ENCODE results near the gene ST7L. TPM values are rescaled to one million over a fixed set of nuclear protein-coding genes. Genes with fewer than 3 reads are reported as not detected.

Gene ST7L
- total RNA-seq, 6 donors from 2014 or later = 14.4 to 33.9 (median 16.1) TPM

- no peaks in the 10 kb centered on the region for H3K9me3 ChIP-seq
- peaks cover 0 to 26% (median 2%) of the 10 kb centered on the region in 4 donors for H3K27me3 ChIP-seq
- 93 to 95% methylated on average over 8 of the region's 8 CpGs for WGBS, 2 donors
- peaks cover 17 to 36% (median 27%) of the 10 kb centered on the region in 4 donors for H3K4me1 ChIP-seq
- ATAC-seq (ENCODE audit: low FRiP score in 2 of 2) = no peak
- H3K27ac ChIP-seq = no peak overlapping the region
- H3K36me3 ChIP-seq = no peaks in the 10 kb centered on the region
- TF ChIP-seq POLR2AphosphoS5 (IDR thresholded peaks at IDR 0.05) (no peak), EP300 (IDR thresholded peaks at IDR 0.05) (no peak), CTCF (IDR thresholded peaks at IDR 0.05) (no peak), POLR2A (IDR thresholded peaks at IDR 0.05) (no peak)
- no peak for DNase-seq
- H3K4me3 ChIP-seq = no peak overlapping the region
These were observed 112.2 kb downstream of the ST7L start for GRCh38 chr1:112506731-112507130.

- no peak overlapping the region for H3K4me3 ChIP-seq
- H3K27me3 ChIP-seq = peaks cover 0 to 26% (median 2%) of the 10 kb centered on the region in 4 donors
- ATAC-seq (ENCODE audit: low FRiP score in 2 of 2) (no peak), DNase-seq (no peak)
- no peak overlapping the region for H3K27ac ChIP-seq
- H3K4me1 ChIP-seq = peaks cover 21 to 37% (median 30%) of the 10 kb centered on the region in 4 donors
- H3K9me3 ChIP-seq = no peaks in the 10 kb centered on the region
- H3K36me3 ChIP-seq = no peaks in the 10 kb centered on the region
- TF ChIP-seq POLR2AphosphoS5 (IDR thresholded peaks at IDR 0.05) = no peak
- TF ChIP-seq CTCF (IDR thresholded peaks at IDR 0.05) = no peak
- no peak for TF ChIP-seq EP300 (IDR thresholded peaks at IDR 0.05)
- TF ChIP-seq POLR2A (IDR thresholded peaks at IDR 0.05) = no peak
- WGBS, 2 donors = 70 to 89% methylated on average over 2 of the region's 2 CpGs
These were observed 112.6 kb downstream of the ST7L start for GRCh38 chr1:112506306-112506705.

GRCh38 chr1:112505878-112506277, 113.1 kb downstream of the ST7L start:
- Histone ChIP-seq H3K36me3 (no peaks in the 10 kb centered on the region), H3K9me3 (no peaks in the 10 kb centered on the region), H3K4me1 (peaks cover 21 to 38% (median 30%) of the 10 kb centered on the region in 4 donors), H3K27ac (no peak overlapping the region), H3K27me3 (peaks cover 0 to 26% (median 2%) of the 10 kb centered on the region in 4 donors), H3K4me3 (no peak overlapping the region)
- DNase-seq (no peak), ATAC-seq (ENCODE audit: low FRiP score in 2 of 2) (no peak)
- WGBS, 2 donors = 96 to 98% methylated on average over 3 of the region's 3 CpGs
- TF ChIP-seq POLR2A (IDR thresholded peaks at IDR 0.05) (no peak), EP300 (IDR thresholded peaks at IDR 0.05) (no peak), POLR2AphosphoS5 (IDR thresholded peaks at IDR 0.05) (no peak), CTCF (IDR thresholded peaks at IDR 0.05) (no peak)

GRCh38 chr1:112505400-112505785, 113.5 kb downstream of the ST7L start:
- Histone ChIP-seq H3K27me3 (peaks cover 0 to 26% (median 2%) of the 10 kb centered on the region in 4 donors), H3K27ac (no peak overlapping the region), H3K36me3 (no peaks in the 10 kb centered on the region), H3K4me3 (no peak overlapping the region), H3K9me3 (no peaks in the 10 kb centered on the region), H3K4me1 (peaks cover 21 to 38% (median 30%) of the 10 kb centered on the region in 4 donors)
- TF ChIP-seq EP300 (IDR thresholded peaks at IDR 0.05) (no peak), POLR2AphosphoS5 (IDR thresholded peaks at IDR 0.05) (no peak), CTCF (IDR thresholded peaks at IDR 0.05) (no peak), POLR2A (IDR thresholded peaks at IDR 0.05) (no peak)
- no peak for ATAC-seq (ENCODE audit: low FRiP score in 2 of 2)
- WGBS, 2 donors = 60% methylated on average over 1 of the region's 1 CpG; no CpG with 5 or more reads in 1 of the 2 donors
- DNase-seq = no peak

All from upper lobe of left lung (tissue), 6 donors.